K562 (cell line): Measurements from ENCODE around the gene SIK1. TPM values are rescaled to one million over a fixed set of nuclear protein-coding genes. Genes with fewer than 3 reads are reported as not detected.
"Not testable (repeated sequence)": the region's sequence is repeated elsewhere in the genome, so short reads cannot be mapped to it uniquely, and the experiment has no call there.

ENCODE experiments used
- ATAC-seq: fragments of 200-7000 bp; cut with Tn5 transposase; 3 replicates; pipeline ENCODE4 v1.9.1; 2020; ENCODE audit warnings: moderate library complexity
- BruUV-seq: library from RNA; stranded (reverse); fragments of 400-500 nt; replicated peaks from 2 replicates; lab custom pipeline; 2021; lab: Mats Ljungman, UMichigan
- CTCF ChIA-PET: fragments of 300-600 bp; formaldehyde crosslinking; extraction: SDS; loops from one replicate; lab custom pipeline; 2021; ENCODE audit warnings: low intra/inter-chr PET ratio; lab: Yijun Ruan, JAX
- POLR2A ChIA-PET: fragments of 300-600, 350-650 bp; sonication (Branson Sonifier 250); formaldehyde crosslinking; extraction: SDS; loops from one replicate; lab custom pipeline; 2021; ENCODE audit warnings: antibody characterized with exemption, inconsistent platforms; lab: Yijun Ruan, JAX
- DNase-seq, 4 experiments: peaks; one replicate each; pipeline versions ENCODE4 v3.0.0 to v3.0.0-alpha.2; 2011 to 2018; ENCODE audit warnings: low spot score in 3 of 4, mixed read lengths in 3 of 4; ENCODE audit errors: extremely low read depth in 1 of 4
- FAIRE-seq: peaks from 2 replicates; lab custom pipeline; 2011; peaks lifted over from hg19 to GRCh38; lab: Jason Lieb, UNC
- H2AFZ ChIP-seq: 2 replicates; pipeline ENCODE4 v1.6.0; 2011; ENCODE audit warnings: low read depth, low read length, control low read depth, inconsistent platforms
- H3K27ac ChIP-seq: fragments of 200-600 bp; 3 replicates; pipeline ENCODE4 v1.8.0; 2011; ENCODE audit warnings: low read depth, mild to moderate bottlenecking, control low read depth, inconsistent platforms, low read length, moderate library complexity, mixed read lengths; ENCODE audit errors: extremely low read depth
- H3K27me3 ChIP-seq, 2 experiments: fragments of 300-600 bp in 1 of 2; 2 replicates in 1 of 2; 3 replicates in 1 of 2; pipeline versions ENCODE4 v1.6.0 to v1.8.0; 2011; ENCODE audit warnings: inconsistent platforms in 2 of 2, low read length in 2 of 2, mild to moderate bottlenecking in 1 of 2, mixed read lengths in 1 of 2, moderate library complexity in 1 of 2; ENCODE audit not compliant: control insufficient read depth in 2 of 2, insufficient read depth in 2 of 2
- H3K36me3 ChIP-seq: fragments of 300-600 bp; 3 replicates; pipeline ENCODE4 v1.8.0; 2011; ENCODE audit warnings: mild to moderate bottlenecking, low read length, inconsistent platforms; ENCODE audit not compliant: control insufficient read depth, insufficient read depth
- H3K4me1 ChIP-seq, 2 experiments: fragments of 200-600 bp in 1 of 2; replicated peaks in 1 of 2; 2 replicates in 1 of 2; 3 replicates in 1 of 2; pipeline versions ENCODE4 v1.5.1 to v1.8.0; 2011; ENCODE audit warnings: inconsistent platforms in 2 of 2, low read length in 2 of 2, mild to moderate bottlenecking in 1 of 2, mixed read lengths in 1 of 2, moderate library complexity in 1 of 2; ENCODE audit not compliant: control insufficient read depth in 2 of 2, insufficient read depth in 2 of 2
- H3K4me2 ChIP-seq: 2 replicates; pipeline ENCODE4 v1.6.1; 2011; ENCODE audit warnings: low read length, control low read depth, inconsistent platforms, mixed read lengths; ENCODE audit not compliant: insufficient read depth
- H3K4me3 ChIP-seq: fragments of 200-600 bp; sonication (generic), shearing (Covaris generic); 2 replicates; pipeline ENCODE4 v1.5.1; 2016; ENCODE audit warnings: control low read depth, inconsistent platforms
- H3K79me2 ChIP-seq: fragments of 200-600 bp; 3 replicates; pipeline ENCODE4 v1.8.0; 2011; ENCODE audit warnings: low read length, inconsistent platforms; ENCODE audit not compliant: control insufficient read depth, insufficient read depth
- H3K9ac ChIP-seq, 2 experiments: 2 replicates each; pipeline versions ENCODE4 v1.6.0 to v1.6.1; 2011; ENCODE audit warnings: low read depth in 2 of 2, low read length in 2 of 2, control low read depth in 1 of 2, inconsistent platforms in 1 of 2, mild to moderate bottlenecking in 1 of 2, mixed read lengths in 1 of 2; ENCODE audit not compliant: insufficient read depth in 1 of 2
- H3K9me1 ChIP-seq: one replicate; pipeline ENCODE4 v1.6.0; 2011; ENCODE audit warnings: inconsistent platforms, mild to moderate bottlenecking, low read length, moderate library complexity; ENCODE audit not compliant: control insufficient read depth, insufficient read depth
- H3K9me3 ChIP-seq: replicated peaks from 2 replicates; pipeline ENCODE4 v1.5.1; 2011; ENCODE audit warnings: low read depth, low read length, inconsistent platforms; ENCODE audit not compliant: control insufficient read depth, insufficient read depth
- H4K20me1 ChIP-seq: replicated peaks from 2 replicates; pipeline ENCODE4 v1.6.1; 2011; ENCODE audit warnings: low read length, inconsistent platforms, mixed read lengths; ENCODE audit not compliant: control insufficient read depth, insufficient read depth
- WGBS: fragments of 100-300 bp; shearing (Covaris generic); methylation state at CpG from one replicate; pipeline ENCODE4 v1.1.6; 2016; ENCODE audit warnings: low coverage, mixed read lengths; ENCODE audit not compliant: insufficient coverage; ENCODE audit errors: missing lambda C conversion rate; 5-methylcytosine and 5-hydroxymethylcytosine counted together
- in situ Hi-C: fragments of 300-500 bp; cut with MboI; formaldehyde crosslinking; loops from 4 replicates; pipeline ENCODE4 v1.15.0; 2018; ENCODE audit warnings: inconsistent platforms, mixed read lengths
- intact Hi-C: fragments of 100-400 bp; cut with micrococcal nuclease; formaldehyde crosslinking; loops from 2 replicates; pipeline ENCODE4 v1.14.2; 2022
- polyA plus RNA-seq, 8 experiments: library from polyadenylated mRNA; depleted of rRNA in 4 of 8; stranded (reverse) in 5 of 8; unstranded in 3 of 8; fragments of >200 nt; fragmentation: Nextera tagmentation in 2 of 8; fragmentation: Illumina TruSeq in 1 of 8; extraction: Ambion mirVana in 2 of 8; extraction: Trizol in 1 of 8; gene quantifications; 2 replicates each; pipeline versions ENCODE4 v1.2.1 to v1.2.3, GENCODE V29; 2011 to 2014; ENCODE audit warnings: inconsistent platforms in 1 of 8, missing spikeins in 1 of 8
- total RNA-seq, 7 experiments: library from RNA; depleted of rRNA in 6 of 7; stranded (reverse); fragments of >200 nt in 6 of 7; fragmentation: Illumina TruSeq in 2 of 7; extraction: Trizol in 2 of 7; gene quantifications; 2 replicates each; pipeline versions ENCODE4 v1.2.1 to v1.2.3, GENCODE V29; 2011 to 2021; ENCODE audit warnings: low replicate concordance in 1 of 7

The SIK1 gene
- total and polyA plus RNA-seq, 9 of the 15 experiments (the other 6 are each of a cell fraction or from before 2014, with no cell fraction given): 0.45 to 4.3 (median 1.8) TPM; not detected in 2

GRCh38 chr21:43383351-43383750, 43.6 kb downstream of the SIK1 start:
- DNase-seq, H2AFZ ChIP-seq, in situ Hi-C loops, H3K4me2 ChIP-seq, H3K9ac ChIP-seq, POLR2A ChIA-PET, H3K79me2 ChIP-seq, H4K20me1 ChIP-seq, FAIRE-seq, H3K27me3 ChIP-seq, intact Hi-C loops, H3K36me3 ChIP-seq, H3K4me3 ChIP-seq, BruUV-seq, H3K4me1 ChIP-seq, CTCF ChIA-PET, H3K9me1 ChIP-seq, H3K27ac ChIP-seq, H3K9me3 ChIP-seq: not testable (repeated sequence)
- no CpG with 5 or more reads among the region's 19 CpGs for WGBS
- peak; percentile 25; the same call in 1 of the 3 replicates for ATAC-seq

- WGBS: no CpG with 5 or more reads among the region's 10 CpGs
- H3K9me3 ChIP-seq, BruUV-seq, H2AFZ ChIP-seq, in situ Hi-C loops, H4K20me1 ChIP-seq, H3K27me3 ChIP-seq, H3K27ac ChIP-seq, POLR2A ChIA-PET, CTCF ChIA-PET, H3K9ac ChIP-seq, H3K79me2 ChIP-seq, ATAC-seq, DNase-seq, H3K4me2 ChIP-seq, H3K4me1 ChIP-seq, H3K4me3 ChIP-seq, intact Hi-C loops, H3K36me3 ChIP-seq, H3K9me1 ChIP-seq, FAIRE-seq: not testable (repeated sequence)
Measured at GRCh38 chr21:43382902-43383301, 44.0 kb downstream of the SIK1 start.

- in situ Hi-C loops, FAIRE-seq: not testable (repeated sequence)
Measured at GRCh38 chr21:43380852-43381533, 45.9 kb downstream of the SIK1 start.

GRCh38 chr21:43380337-43380736, 46.6 kb downstream of the SIK1 start:
- CTCF ChIA-PET, intact Hi-C loops, H3K36me3 ChIP-seq, POLR2A ChIA-PET, in situ Hi-C loops, H4K20me1 ChIP-seq, H3K79me2 ChIP-seq, FAIRE-seq, BruUV-seq, H3K9ac ChIP-seq, ATAC-seq, H3K9me3 ChIP-seq, H3K4me2 ChIP-seq, H3K27ac ChIP-seq, H2AFZ ChIP-seq, H3K9me1 ChIP-seq, H3K4me1 ChIP-seq, H3K4me3 ChIP-seq, DNase-seq: not testable (repeated sequence)
- WGBS: 0% methylated on average over 4 of the region's 11 CpGs
- H3K27me3 ChIP-seq: peaks cover 6 to 14% of the 10 kb centered on the region in 2 experiments; a peak in 3 of 5 replicates

More at GRCh38 chr21:43380852-43381533, 45.9 kb downstream of the SIK1 start:
- H3K4me1 ChIP-seq, H3K27me3 ChIP-seq, ATAC-seq, H3K79me2 ChIP-seq, H3K9ac ChIP-seq, H4K20me1 ChIP-seq, H3K27ac ChIP-seq, H3K4me3 ChIP-seq, CTCF ChIA-PET, H3K36me3 ChIP-seq, H3K9me1 ChIP-seq, H3K4me2 ChIP-seq, intact Hi-C loops, H3K9me3 ChIP-seq, BruUV-seq, DNase-seq, POLR2A ChIA-PET, H2AFZ ChIP-seq: not testable (repeated sequence)
- 17% methylated on average over 5 of the region's 28 CpGs for WGBS
